Endothelial cell (in vitro differentiated cells): Measurements from ENCODE around the gene SEMA4A. TPM values are rescaled to one million over a fixed set of nuclear protein-coding genes. Genes with fewer than 3 reads are reported as not detected.
"Not testable (repeated sequence)": the region's sequence is repeated elsewhere in the genome, so short reads cannot be mapped to it uniquely, and the experiment has no call there.

ENCODE experiments used
- DNase-seq: peaks from one replicate; pipeline ENCODE4 v3.0.0; 2021; ENCODE audit warnings: low spot score
- H3K27ac Mint-ChIP-seq: one replicate; pipeline ENCODE4 v1.8.0; 2021; ENCODE audit warnings: mixed read lengths, inconsistent platforms; ENCODE audit not compliant: unreplicated experiment
- H3K27me3 Mint-ChIP-seq: one replicate; pipeline ENCODE4 v1.8.0; 2021; ENCODE audit warnings: mild to moderate bottlenecking, moderate library complexity, mixed read lengths, inconsistent platforms; ENCODE audit not compliant: unreplicated experiment
- H3K36me3 Mint-ChIP-seq: one replicate; pipeline ENCODE4 v1.8.0; 2021; ENCODE audit warnings: mild to moderate bottlenecking, low read depth, mixed read lengths, inconsistent platforms; ENCODE audit not compliant: unreplicated experiment
- H3K4me1 Mint-ChIP-seq: one replicate; pipeline ENCODE4 v1.8.0; 2021; ENCODE audit warnings: mild to moderate bottlenecking, mixed read lengths, inconsistent platforms; ENCODE audit not compliant: unreplicated experiment
- H3K4me3 Mint-ChIP-seq: one replicate; pipeline ENCODE4 v1.8.0; 2021; ENCODE audit warnings: mild to moderate bottlenecking, mixed read lengths, inconsistent platforms; ENCODE audit not compliant: unreplicated experiment
- H3K9me3 Mint-ChIP-seq: one replicate; pipeline ENCODE4 v1.8.0; 2021; ENCODE audit warnings: mixed read lengths, inconsistent platforms; ENCODE audit not compliant: unreplicated experiment
- CTCF ChIP-seq: fragments of 200-600 bp; sonication (generic); IDR thresholded peaks from one replicate; pipeline ENCODE4 v1.5.0; 2021; ENCODE audit warnings: antibody characterized with exemption; ENCODE audit not compliant: unreplicated experiment
- total RNA-seq: library from RNA; stranded (reverse); fragmentation: NEBNext Ultra II Directional; extraction: Animal tissue kit (Norgen Biotek cat#: 25700); gene quantifications from one replicate; pipeline ENCODE4 v1.2.1, GENCODE V29; 2021; ENCODE audit not compliant: unreplicated experiment

SEMA4A gene
- total RNA-seq, 1 donor from 2014 or later: 2.2 TPM

- peak; percentile 18 for TF ChIP-seq CTCF
- DNase-seq: peak; percentile 42
- Mint-ChIP-seq H3K27me3 (peaks cover 7% of the 10 kb centered on the region), H3K4me3 (no peak overlapping the region), H3K27ac (peak overlapping the region; percentile 74), H3K9me3 (no peaks in the 10 kb centered on the region), H3K4me1 (peaks cover 31% of the 10 kb centered on the region), H3K36me3 (no peaks in the 10 kb centered on the region)
These were observed 29.8 kb upstream of the SEMA4A start for GRCh38 chr1:156123356-156124196.

- peaks cover 12% of the 10 kb centered on the region for H3K27me3 Mint-ChIP-seq
- H3K4me1 Mint-ChIP-seq: peaks cover 39% of the 10 kb centered on the region
- no peaks in the 10 kb centered on the region for H3K9me3 Mint-ChIP-seq
- H3K4me3 Mint-ChIP-seq: no peak overlapping the region
- peak overlapping the region; percentile 80 for H3K27ac Mint-ChIP-seq
- H3K36me3 Mint-ChIP-seq: no peaks in the 10 kb centered on the region
- no peak for DNase-seq
- TF ChIP-seq CTCF: no peak
These were observed 28.6 kb upstream of the SEMA4A start for GRCh38 chr1:156124557-156125483.

- peaks cover 43% of the 10 kb centered on the region for H3K4me1 Mint-ChIP-seq
- not testable (repeated sequence) for H3K9me3 Mint-ChIP-seq, H3K27me3 Mint-ChIP-seq, H3K36me3 Mint-ChIP-seq, DNase-seq, H3K4me3 Mint-ChIP-seq
- H3K27ac Mint-ChIP-seq: peak overlapping the region; percentile 80
These were observed 27.8 kb upstream of the SEMA4A start for GRCh38 chr1:156125544-156125943.

- no peaks in the 10 kb centered on the region for H3K9me3 Mint-ChIP-seq
- no peak overlapping the region for H3K4me3 Mint-ChIP-seq
- peak overlapping the region; percentile 92 for H3K27ac Mint-ChIP-seq
- no peaks in the 10 kb centered on the region for H3K36me3 Mint-ChIP-seq
- TF ChIP-seq CTCF: peak; percentile 73
- H3K27me3 Mint-ChIP-seq: peaks cover 9% of the 10 kb centered on the region
- DNase-seq: peak; percentile 69
- peaks cover 43% of the 10 kb centered on the region for H3K4me1 Mint-ChIP-seq
These were observed 27.2 kb upstream of the SEMA4A start for GRCh38 chr1:156126043-156126629.

- H3K36me3 Mint-ChIP-seq: no peaks in the 10 kb centered on the region
- H3K27ac Mint-ChIP-seq: peak overlapping the region; percentile 92
- H3K4me1 Mint-ChIP-seq: peaks cover 43% of the 10 kb centered on the region
- no peak for DNase-seq
- no peak for TF ChIP-seq CTCF
- H3K27me3 Mint-ChIP-seq: peaks cover 9% of the 10 kb centered on the region
- no peak overlapping the region for H3K4me3 Mint-ChIP-seq
- H3K9me3 Mint-ChIP-seq: no peaks in the 10 kb centered on the region
These were observed 26.5 kb upstream of the SEMA4A start for GRCh38 chr1:156126630-156127534.
